RWPE2 (cell line): Measurements from ENCODE around the gene TMEM245.

Experiments
- ATAC-seq: fragments of 200-7000 bp; cut with Tn5 transposase; 3 replicates; pipeline ENCODE4 v1.9.1; 2021; ENCODE audit warnings: low read depth
- DNase-seq: peaks from one replicate; pipeline ENCODE4 v3.0.0-alpha.2; 2020; ENCODE audit warnings: low spot score
- H3K27ac ChIP-seq: fragments of 450-650 bp; 2 replicates; pipeline ENCODE4 v1.5.1; 2017; ENCODE audit warnings: mild to moderate bottlenecking; ENCODE audit not compliant: poor library complexity, severe bottlenecking
- H3K27me3 ChIP-seq: fragments of 250-450 bp; sonication (Bioruptor Pico); 2 replicates; pipeline ENCODE4 v1.5.1; 2021; ENCODE audit warnings: mild to moderate bottlenecking, moderate library complexity; ENCODE audit not compliant: insufficient read depth, poor library complexity, severe bottlenecking
- H3K36me3 ChIP-seq: fragments of 250-450 bp; sonication (Bioruptor Pico); 2 replicates; pipeline ENCODE4 v1.5.1; 2020; ENCODE audit warnings: low read depth, mild to moderate bottlenecking, moderate library complexity
- H3K4me1 ChIP-seq: fragments of 250-450 bp; sonication (Bioruptor Pico); 2 replicates; pipeline ENCODE4 v1.5.1; 2021; ENCODE audit warnings: mild to moderate bottlenecking, moderate library complexity; ENCODE audit not compliant: insufficient read depth, poor library complexity, severe bottlenecking
- H3K4me3 ChIP-seq: fragments of 250-450 bp; sonication (Bioruptor Pico); 2 replicates; pipeline ENCODE4 v1.5.1; 2021; ENCODE audit warnings: mild to moderate bottlenecking, moderate library complexity; ENCODE audit not compliant: severe bottlenecking
- H3K9me3 ChIP-seq: fragments of 250-450 bp; sonication (Bioruptor Pico); 2 replicates; pipeline ENCODE4 v1.5.1; 2021; ENCODE audit warnings: mild to moderate bottlenecking, moderate library complexity; ENCODE audit not compliant: severe bottlenecking
- TF ChIP-seq, protein P1 (sequence below): fragments of 450-650 bp; IDR thresholded peaks from one replicate; pipeline ENCODE4 v1.5.1; 2017; ENCODE audit warnings: mild to moderate bottlenecking, moderate library complexity; ENCODE audit not compliant: poor library complexity, severe bottlenecking

Gene TMEM245

DNA sequence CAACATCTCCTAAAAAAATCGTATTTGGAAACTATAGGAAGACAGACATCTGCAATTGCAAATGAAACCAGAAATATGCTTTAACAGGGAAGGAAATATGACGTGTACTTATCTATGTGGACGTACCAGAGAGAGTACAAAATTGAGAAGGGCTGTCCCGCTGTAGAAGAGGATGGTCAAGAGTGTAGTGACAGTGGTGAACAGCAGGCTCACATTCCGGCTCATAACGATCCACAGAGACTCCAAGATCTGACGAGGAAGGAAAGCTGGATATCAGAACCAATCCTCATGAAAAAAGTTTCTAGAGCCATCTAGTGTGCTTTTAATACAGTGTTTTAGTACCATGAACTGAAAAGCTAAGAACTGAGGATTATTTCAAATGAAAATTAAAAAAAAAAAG, 69.3 kb downstream of the TMEM245 start:
- no peaks in the 10 kb centered on the region for H3K27me3 ChIP-seq
- peaks cover 99% of the 10 kb centered on the region for H3K36me3 ChIP-seq
- no peak overlapping the region for H3K4me3 ChIP-seq
- no peaks in the 10 kb centered on the region for H3K4me1 ChIP-seq
- no peak for DNase-seq
- no peaks in the 10 kb centered on the region for H3K9me3 ChIP-seq
- no peak overlapping the region for H3K27ac ChIP-seq
- no peak for ATAC-seq
- TF ChIP-seq, protein P1, sequence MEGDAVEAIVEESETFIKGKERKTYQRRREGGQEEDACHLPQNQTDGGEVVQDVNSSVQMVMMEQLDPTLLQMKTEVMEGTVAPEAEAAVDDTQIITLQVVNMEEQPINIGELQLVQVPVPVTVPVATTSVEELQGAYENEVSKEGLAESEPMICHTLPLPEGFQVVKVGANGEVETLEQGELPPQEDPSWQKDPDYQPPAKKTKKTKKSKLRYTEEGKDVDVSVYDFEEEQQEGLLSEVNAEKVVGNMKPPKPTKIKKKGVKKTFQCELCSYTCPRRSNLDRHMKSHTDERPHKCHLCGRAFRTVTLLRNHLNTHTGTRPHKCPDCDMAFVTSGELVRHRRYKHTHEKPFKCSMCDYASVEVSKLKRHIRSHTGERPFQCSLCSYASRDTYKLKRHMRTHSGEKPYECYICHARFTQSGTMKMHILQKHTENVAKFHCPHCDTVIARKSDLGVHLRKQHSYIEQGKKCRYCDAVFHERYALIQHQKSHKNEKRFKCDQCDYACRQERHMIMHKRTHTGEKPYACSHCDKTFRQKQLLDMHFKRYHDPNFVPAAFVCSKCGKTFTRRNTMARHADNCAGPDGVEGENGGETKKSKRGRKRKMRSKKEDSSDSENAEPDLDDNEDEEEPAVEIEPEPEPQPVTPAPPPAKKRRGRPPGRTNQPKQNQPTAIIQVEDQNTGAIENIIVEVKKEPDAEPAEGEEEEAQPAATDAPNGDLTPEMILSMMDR, result no peak

DNA sequence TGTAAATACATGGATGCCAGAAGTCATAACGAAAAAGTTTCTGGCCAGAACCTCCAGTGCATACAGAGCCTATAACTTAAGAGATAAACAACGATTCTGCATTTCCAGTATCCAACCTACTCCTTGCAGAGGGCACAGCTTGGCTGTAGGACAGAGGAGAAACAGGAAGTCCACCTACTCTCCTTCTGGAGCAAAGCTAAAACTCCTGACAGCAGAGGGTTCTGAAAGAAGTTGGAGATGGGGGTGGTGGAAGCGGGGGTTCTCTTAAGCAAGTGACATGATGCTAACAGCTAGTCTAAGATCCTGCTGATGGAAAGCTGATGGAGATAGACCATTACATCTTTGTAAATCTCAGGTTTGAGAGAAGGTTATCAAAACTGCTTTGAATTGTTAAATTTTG, 70.9 kb downstream of the TMEM245 start:
- DNase-seq (no peak), ATAC-seq (no peak)
- TF ChIP-seq, protein P1, result no peak
- Histone ChIP-seq H3K36me3 (peaks cover 97% of the 10 kb centered on the region), H3K9me3 (no peaks in the 10 kb centered on the region), H3K4me1 (no peaks in the 10 kb centered on the region), H3K27me3 (no peaks in the 10 kb centered on the region), H3K27ac (no peak overlapping the region), H3K4me3 (no peak overlapping the region)

DNA sequence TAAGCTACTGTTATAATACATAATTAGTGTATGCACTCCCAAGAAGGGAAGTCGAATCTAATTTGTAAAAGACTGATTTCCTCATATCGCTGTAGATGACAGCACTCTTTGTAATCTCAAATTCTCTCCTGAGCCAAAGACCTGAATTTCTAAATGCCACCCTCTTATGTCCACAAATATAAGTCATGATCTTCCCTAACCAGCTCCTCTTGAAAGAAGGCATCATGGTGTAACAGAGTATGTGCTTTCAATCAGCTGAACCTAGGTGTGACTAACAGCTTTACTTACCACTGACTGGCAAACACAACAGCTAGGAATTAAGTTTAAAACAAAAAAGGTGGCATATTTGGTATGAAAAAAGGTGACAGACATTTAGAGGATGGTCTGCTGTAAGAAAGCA, 72.5 kb downstream of the TMEM245 start:
- no peak overlapping the region for H3K4me3 ChIP-seq
- no peaks in the 10 kb centered on the region for H3K4me1 ChIP-seq
- ATAC-seq (no peak), DNase-seq (no peak)
- H3K36me3 ChIP-seq, result peaks cover 84% of the 10 kb centered on the region
- H3K27me3 ChIP-seq, result no peaks in the 10 kb centered on the region
- TF ChIP-seq, protein P1, result no peak
- H3K9me3 ChIP-seq, result no peaks in the 10 kb centered on the region
- no peak overlapping the region for H3K27ac ChIP-seq

DNA sequence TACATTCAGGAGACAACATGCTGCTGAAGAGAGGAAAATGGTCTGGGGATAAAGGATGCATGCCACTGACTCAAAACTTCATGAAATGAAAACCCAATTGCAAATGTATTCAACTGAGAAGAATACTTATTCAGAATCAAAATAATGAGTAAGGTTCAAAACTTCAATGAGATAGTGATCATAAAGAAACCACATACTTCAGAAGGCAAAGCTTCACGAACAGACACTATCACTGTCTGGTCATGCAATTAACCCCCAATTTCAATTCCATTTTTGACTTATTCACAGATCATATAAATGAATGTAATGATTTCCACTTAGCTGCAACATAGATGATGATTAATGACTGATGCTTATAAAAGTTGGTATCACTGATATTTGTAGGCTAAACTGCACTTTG, 73.4 kb downstream of the TMEM245 start:
- Histone ChIP-seq H3K36me3 (peaks cover 75% of the 10 kb centered on the region), H3K4me1 (no peaks in the 10 kb centered on the region)

DNA sequence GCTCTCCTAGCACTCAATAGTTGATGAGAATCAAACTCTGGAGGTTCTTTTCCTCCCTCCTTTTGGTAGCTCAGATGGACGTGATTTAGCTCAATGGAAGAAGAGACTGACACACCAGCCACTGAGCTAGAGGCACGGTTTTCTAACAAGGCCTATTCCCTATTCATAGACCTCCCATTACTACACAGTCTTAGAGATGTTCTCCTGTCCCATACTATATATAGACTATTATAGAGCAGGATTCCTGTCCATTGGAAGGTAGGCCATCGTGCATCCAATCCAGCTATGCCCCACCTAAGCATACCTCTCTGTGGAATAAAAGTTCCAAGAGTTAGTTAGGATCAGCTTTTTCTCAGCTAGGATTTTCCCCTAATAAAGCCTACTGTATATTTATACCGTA, 76.2 kb downstream of the TMEM245 start:
- no peak for DNase-seq

More for the DNA sequence above, 73.4 kb downstream of the TMEM245 start:
- Histone ChIP-seq H3K4me3 (no peak overlapping the region), H3K27ac (no peak overlapping the region), H3K9me3 (no peaks in the 10 kb centered on the region), H3K27me3 (no peaks in the 10 kb centered on the region)
- DNase-seq, result no peak
- TF ChIP-seq, protein P1, result no peak
- ATAC-seq, result no peak

More for the DNA sequence above, 76.2 kb downstream of the TMEM245 start:
- Histone ChIP-seq H3K36me3 (peaks cover 61% of the 10 kb centered on the region), H3K27me3 (no peaks in the 10 kb centered on the region), H3K27ac (no peak overlapping the region), H3K4me1 (peaks cover 10% of the 10 kb centered on the region), H3K4me3 (no peak overlapping the region), H3K9me3 (no peaks in the 10 kb centered on the region)
- TF ChIP-seq, protein P1, result no peak
- no peak for ATAC-seq
